ENCODE measurements around the gene DIRAS2. TPM values are rescaled to one million over a fixed set of nuclear protein-coding genes. Genes with fewer than 3 reads are reported as not detected.

DIRAS2 gene
- total RNA-seq, 2 experiments from 2014 or later = not detected

DNA sequence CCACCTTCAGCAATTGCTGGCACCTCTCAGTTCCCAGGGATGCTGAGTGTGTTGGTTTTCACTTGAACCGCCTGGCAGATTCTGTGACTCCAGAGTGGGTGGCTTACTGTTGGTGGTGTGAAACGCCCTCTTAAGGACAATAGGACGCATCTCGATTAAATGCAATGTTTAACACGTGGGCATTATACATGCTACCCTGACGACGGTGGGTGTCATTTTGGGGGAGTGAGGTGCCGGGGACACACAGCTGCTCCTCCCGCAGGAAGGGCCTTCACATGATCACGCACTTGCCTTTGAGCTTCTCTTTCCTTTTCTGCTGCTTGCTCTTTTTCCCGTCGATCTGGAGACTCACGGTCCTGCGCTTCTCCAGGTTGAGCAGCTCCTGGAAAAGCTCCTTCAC is 29.7 kb downstream of the DIRAS2 start:
- Mint-ChIP-seq H3K4me3 (no peak overlapping the region), H3K27ac (no peak overlapping the region), H3K4me1 (ENCODE audit: low read depth) (no peaks in the 10 kb centered on the region), H3K9me3 (no peaks in the 10 kb centered on the region), H3K27me3 (peaks cover 22% of the 10 kb centered on the region), H3K36me3 (ENCODE audit: low read depth) (no peaks in the 10 kb centered on the region)
- Histone ChIP-seq H3K4me3 (ENCODE audit: low read length) (no peak overlapping the region), H3K27me3 (ENCODE audit: control insufficient read depth in 1 of 2, insufficient read depth in 2 of 2, low read length in 2 of 2) (peaks cover 0 to 2% of the 10 kb centered on the region in 2 experiments), H3K27ac (ENCODE audit: low read depth in 1 of 2, low read length in 2 of 2) (no peak overlapping the region), H3K4me1 (ENCODE audit: insufficient read depth, low read length) (no peaks in the 10 kb centered on the region), H3K36me3 (ENCODE audit: insufficient read depth, low read length) (no peaks in the 10 kb centered on the region), H3K9me3 (ENCODE audit: control insufficient read depth in 1 of 2, insufficient read depth in 1 of 2, low read length in 2 of 2) (no peaks in the 10 kb centered on the region)
- TF ChIP-seq, protein P1, sequence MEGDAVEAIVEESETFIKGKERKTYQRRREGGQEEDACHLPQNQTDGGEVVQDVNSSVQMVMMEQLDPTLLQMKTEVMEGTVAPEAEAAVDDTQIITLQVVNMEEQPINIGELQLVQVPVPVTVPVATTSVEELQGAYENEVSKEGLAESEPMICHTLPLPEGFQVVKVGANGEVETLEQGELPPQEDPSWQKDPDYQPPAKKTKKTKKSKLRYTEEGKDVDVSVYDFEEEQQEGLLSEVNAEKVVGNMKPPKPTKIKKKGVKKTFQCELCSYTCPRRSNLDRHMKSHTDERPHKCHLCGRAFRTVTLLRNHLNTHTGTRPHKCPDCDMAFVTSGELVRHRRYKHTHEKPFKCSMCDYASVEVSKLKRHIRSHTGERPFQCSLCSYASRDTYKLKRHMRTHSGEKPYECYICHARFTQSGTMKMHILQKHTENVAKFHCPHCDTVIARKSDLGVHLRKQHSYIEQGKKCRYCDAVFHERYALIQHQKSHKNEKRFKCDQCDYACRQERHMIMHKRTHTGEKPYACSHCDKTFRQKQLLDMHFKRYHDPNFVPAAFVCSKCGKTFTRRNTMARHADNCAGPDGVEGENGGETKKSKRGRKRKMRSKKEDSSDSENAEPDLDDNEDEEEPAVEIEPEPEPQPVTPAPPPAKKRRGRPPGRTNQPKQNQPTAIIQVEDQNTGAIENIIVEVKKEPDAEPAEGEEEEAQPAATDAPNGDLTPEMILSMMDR (IDR thresholded peaks at IDR 0.05) = no peak
- intact Hi-C loops (cut with DNase I, micrococcal nuclease) = no loop called here
- POLR2A ChIA-PET = no interaction called here
- no peak for ATAC-seq (ENCODE audit: poor library complexity)
- CTCF ChIA-PET = no interaction called here
- no peak for DNase-seq

DNA sequence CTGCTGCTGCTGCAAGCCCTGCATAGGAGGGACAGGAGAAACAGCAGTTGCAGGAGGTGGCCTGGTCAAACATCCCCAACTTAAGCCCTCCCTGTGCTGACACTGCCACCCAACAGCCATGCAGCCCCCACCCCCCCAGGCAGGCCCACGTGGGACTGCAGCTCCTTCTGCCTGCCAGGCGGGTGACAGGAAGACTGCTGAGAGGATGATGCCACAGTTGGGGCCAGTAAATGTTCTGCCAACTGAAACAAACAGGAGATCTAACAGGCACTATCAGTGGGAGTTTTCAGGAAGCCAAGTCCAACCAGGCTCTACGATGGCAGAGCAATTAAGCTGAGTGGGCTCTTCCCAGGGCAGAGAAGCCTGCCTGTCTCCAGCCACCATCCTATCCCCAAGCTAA is 31.1 kb downstream of the DIRAS2 start:
- Mint-ChIP-seq H3K4me1 (ENCODE audit: low read depth) (no peaks in the 10 kb centered on the region), H3K27ac (no peak overlapping the region), H3K27me3 (peaks cover 15% of the 10 kb centered on the region), H3K36me3 (ENCODE audit: low read depth) (no peaks in the 10 kb centered on the region), H3K9me3 (no peaks in the 10 kb centered on the region), H3K4me3 (no peak overlapping the region)
- ATAC-seq (ENCODE audit: poor library complexity) = no peak
- intact Hi-C loops (cut with DNase I, micrococcal nuclease) = no loop called here
- H3K27me3 ChIP-seq (ENCODE audit: control insufficient read depth in 1 of 2, insufficient read depth in 2 of 2, low read length in 2 of 2) = peaks cover 0 to 2% of the 10 kb centered on the region in 2 experiments
- TF ChIP-seq, protein P1 (IDR thresholded peaks at IDR 0.05) = no peak
- no peak for DNase-seq
- H3K4me3 ChIP-seq (ENCODE audit: low read length) = no peak overlapping the region
- no peak overlapping the region for H3K27ac ChIP-seq (ENCODE audit: low read depth in 1 of 2, low read length in 2 of 2)
- no peaks in the 10 kb centered on the region for H3K4me1 ChIP-seq (ENCODE audit: insufficient read depth, low read length)
- ChIA-PET POLR2A (no interaction called here), CTCF (no interaction called here)
- H3K36me3 ChIP-seq (ENCODE audit: insufficient read depth, low read length) = no peaks in the 10 kb centered on the region
- H3K9me3 ChIP-seq (ENCODE audit: control insufficient read depth in 1 of 2, insufficient read depth in 1 of 2, low read length in 2 of 2) = no peaks in the 10 kb centered on the region

DNA sequence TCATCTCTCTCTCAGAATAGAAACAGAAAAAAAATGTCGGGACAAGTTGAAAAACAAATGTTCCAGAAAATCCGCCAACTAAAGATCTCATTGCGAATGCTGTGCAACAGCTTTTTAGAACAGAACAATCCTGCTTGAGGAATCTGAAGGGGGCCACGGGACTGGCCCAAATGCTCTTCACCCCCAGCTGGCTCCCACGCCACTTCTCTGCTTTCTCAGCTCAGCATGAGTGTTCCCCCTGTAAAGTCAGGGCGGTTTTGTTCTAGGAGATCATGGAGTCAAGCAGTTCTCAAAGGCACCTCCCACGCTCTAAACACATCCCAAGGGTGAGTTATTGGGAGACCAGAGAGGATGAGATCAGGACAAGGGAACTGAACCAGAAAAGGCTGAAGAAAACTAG is 31.5 kb downstream of the DIRAS2 start:
- peaks cover 15% of the 10 kb centered on the region for H3K27me3 Mint-ChIP-seq
- DNase-seq (no peak), ATAC-seq (ENCODE audit: poor library complexity) (no peak)
- ChIA-PET POLR2A (no interaction called here), CTCF (no interaction called here)
- intact Hi-C loops (cut with DNase I, micrococcal nuclease) = no loop called here
- no peaks in the 10 kb centered on the region for H3K9me3 Mint-ChIP-seq
- H3K36me3 Mint-ChIP-seq (ENCODE audit: low read depth) = no peaks in the 10 kb centered on the region
- H3K4me3 Mint-ChIP-seq = no peak overlapping the region
- no peaks in the 10 kb centered on the region for H3K36me3 ChIP-seq (ENCODE audit: insufficient read depth, low read length)
- H3K4me1 ChIP-seq (ENCODE audit: insufficient read depth, low read length) = no peaks in the 10 kb centered on the region
- H3K27ac Mint-ChIP-seq = no peak overlapping the region
- peaks cover 0 to 2% of the 10 kb centered on the region in 2 experiments for H3K27me3 ChIP-seq (ENCODE audit: control insufficient read depth in 1 of 2, insufficient read depth in 2 of 2, low read length in 2 of 2)
- no peak overlapping the region for H3K27ac ChIP-seq (ENCODE audit: low read depth in 1 of 2, low read length in 2 of 2)
- TF ChIP-seq, protein P1 (IDR thresholded peaks at IDR 0.05) = no peak
- H3K4me3 ChIP-seq (ENCODE audit: low read length) = no peak overlapping the region
- no peaks in the 10 kb centered on the region for H3K9me3 ChIP-seq (ENCODE audit: control insufficient read depth in 1 of 2, insufficient read depth in 1 of 2, low read length in 2 of 2)
- no peaks in the 10 kb centered on the region for H3K4me1 Mint-ChIP-seq (ENCODE audit: low read depth)
